Suprapubic skin (tissue), 3 donors: ENCODE measurements around the gene LRBA.

ENCODE experiments used
- POLR2A ChIP-seq, 2 donors: fragments of 450-650 bp; IDR thresholded peaks; one replicate each; pipeline ENCODE4 v1.6.1; 2017; ENCODE audit warnings: antibody characterized with exemption in 2 of 2, mild to moderate bottlenecking in 2 of 2, moderate library complexity in 2 of 2
- TF ChIP-seq, protein P1 (sequence below), 2 donors: fragments of 200-600 bp in 1 of 2; fragments of 450-650 bp in 1 of 2; sonication (generic) in 1 of 2; IDR thresholded peaks; one replicate each; pipeline ENCODE4 v1.5.1; 2016 to 2019; ENCODE audit warnings: antibody characterized with exemption in 2 of 2, mild to moderate bottlenecking in 1 of 2, moderate library complexity in 1 of 2

GRCh38 chr4:150580306-150580705, 434.8 kb downstream of the LRBA start:
- TF ChIP-seq, protein P1, sequence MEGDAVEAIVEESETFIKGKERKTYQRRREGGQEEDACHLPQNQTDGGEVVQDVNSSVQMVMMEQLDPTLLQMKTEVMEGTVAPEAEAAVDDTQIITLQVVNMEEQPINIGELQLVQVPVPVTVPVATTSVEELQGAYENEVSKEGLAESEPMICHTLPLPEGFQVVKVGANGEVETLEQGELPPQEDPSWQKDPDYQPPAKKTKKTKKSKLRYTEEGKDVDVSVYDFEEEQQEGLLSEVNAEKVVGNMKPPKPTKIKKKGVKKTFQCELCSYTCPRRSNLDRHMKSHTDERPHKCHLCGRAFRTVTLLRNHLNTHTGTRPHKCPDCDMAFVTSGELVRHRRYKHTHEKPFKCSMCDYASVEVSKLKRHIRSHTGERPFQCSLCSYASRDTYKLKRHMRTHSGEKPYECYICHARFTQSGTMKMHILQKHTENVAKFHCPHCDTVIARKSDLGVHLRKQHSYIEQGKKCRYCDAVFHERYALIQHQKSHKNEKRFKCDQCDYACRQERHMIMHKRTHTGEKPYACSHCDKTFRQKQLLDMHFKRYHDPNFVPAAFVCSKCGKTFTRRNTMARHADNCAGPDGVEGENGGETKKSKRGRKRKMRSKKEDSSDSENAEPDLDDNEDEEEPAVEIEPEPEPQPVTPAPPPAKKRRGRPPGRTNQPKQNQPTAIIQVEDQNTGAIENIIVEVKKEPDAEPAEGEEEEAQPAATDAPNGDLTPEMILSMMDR (IDR thresholded peaks at IDR 0.05), result no peak
- no peak for TF ChIP-seq POLR2A (IDR thresholded peaks at IDR 0.05)
